Activated CD8-positive, alpha-beta memory T cell treated with anti-CD3 and anti-CD28 coated beads for 4 hours (primary cell): ENCODE measurements around the gene AGA.

ENCODE experiments used
- DNase-seq, 2 donors: peaks; one replicate each; pipeline ENCODE4 v3.0.0-alpha.2; 2020; ENCODE audit warnings: low read depth in 2 of 2

Gene AGA

GRCh38 chr4:177447417-177448004, 5.3 kb upstream of the AGA start:
- DNase-seq: no peak

- DNase-seq: no peak
Observed at GRCh38 chr4:177446586-177446985, 4.3 kb upstream of the AGA start.

- no peak for DNase-seq
Observed at GRCh38 chr4:177444911-177445736, 2.9 kb upstream of the AGA start.

GRCh38 chr4:177441061-177441802, 1.0 kb downstream of the AGA start:
- DNase-seq: no peak

- no peak for DNase-seq
Observed at GRCh38 chr4:177436456-177436855, 5.8 kb downstream of the AGA start.

GRCh38 chr4:177434667-177435066, 7.6 kb downstream of the AGA start:
- DNase-seq: no peak

- no peak for DNase-seq
Observed at GRCh38 chr4:177427192-177427591, 15.0 kb downstream of the AGA start.

- DNase-seq: no peak
Observed at GRCh38 chr4:177419434-177419833, 22.8 kb downstream of the AGA start.

GRCh38 chr4:177413656-177414055, 28.6 kb downstream of the AGA start:
- no peak for DNase-seq

- DNase-seq: no peak
Observed at GRCh38 chr4:177413076-177413475, 29.2 kb downstream of the AGA start.

GRCh38 chr4:177411996-177412395, 30.2 kb downstream of the AGA start:
- no peak for DNase-seq

- no peak for DNase-seq
Observed at GRCh38 chr4:177410566-177410965, 31.7 kb downstream of the AGA start.

GRCh38 chr4:177408023-177408422, 34.2 kb downstream of the AGA start:
- no peak for DNase-seq

GRCh38 chr4:177405508-177405907, 36.7 kb downstream of the AGA start:
- no peak for DNase-seq

GRCh38 chr4:177404986-177405385, 37.3 kb downstream of the AGA start:
- no peak for DNase-seq

GRCh38 chr4:177404342-177404741, 37.9 kb downstream of the AGA start:
- no peak for DNase-seq

- no peak for DNase-seq
Observed at GRCh38 chr4:177403746-177404145, 38.5 kb downstream of the AGA start.

GRCh38 chr4:177401658-177402273, 40.5 kb downstream of the AGA start:
- DNase-seq: no peak

- no peak for DNase-seq
Observed at GRCh38 chr4:177400030-177400429, 42.2 kb downstream of the AGA start.

- DNase-seq: no peak
Observed at GRCh38 chr4:177396352-177396751, 45.9 kb downstream of the AGA start.

GRCh38 chr4:177393236-177393635, 49.0 kb downstream of the AGA start:
- DNase-seq: no peak

- no peak for DNase-seq
Observed at GRCh38 chr4:177391953-177392352, 50.3 kb downstream of the AGA start.
